Heart left ventricle (tissue), 13 donors: Measurements from ENCODE around the gene SND1.

Experiments
- CTCF ChIP-seq, 12 donors: fragments of 200-600 bp; sonication (generic) in 4 of 12; IDR thresholded peaks; one replicate each; pipeline versions ENCODE4 v1.5.0 to v1.8.0; 2018 to 2022; ENCODE audit warnings: antibody characterized with exemption in 12 of 12, mild to moderate bottlenecking in 5 of 12
- POLR2A ChIP-seq, 2 donors: fragments of 450-650 bp; IDR thresholded peaks; one replicate each; pipeline ENCODE4 v1.6.1; 2017; ENCODE audit warnings: antibody characterized with exemption in 2 of 2, mild to moderate bottlenecking in 2 of 2, moderate library complexity in 2 of 2
- donor health status: ischemic (EF 13 %, LVEDD 7.1; RV severe dilation, severe dysfunction).
- donor health status: DM: no; HTN: yes; CAD: no.
- donor health status: DM: no; HTN: no; CAD: no.
- donor health status: ischemic (EF 25% LVEDD 6.9; RV normal size, moderate dysfunction).
- donor health status: ischemic (EF 25% LVEDD 5.7; RV mildly dilated, moderate dysfunction).
- donor health status: ischemic (EF 35%, LVEDD 5.7; RV mildly dilated, moderate dysfunction).
- donor health status: nonischemic (EF 11% LVEDD 7.7; RV severe dilation, severe dysfunction).
- donor health status: DM: yes; HTN: yes; CAD: no.
- donor health status: PGD.
- donor health status: ischemic (EF 29% LVEDD 5.4; RV normal size, mild dysfunction).
- donor health status: nonischemic (EF 23%, LVEDD 6.1; RV moderate dilation, normal function).

GRCh38 chr7:127983804-127984332 lies 331.9 kb downstream of the SND1 start:
- no peak for TF ChIP-seq CTCF (IDR thresholded peaks at IDR 0.05)
- TF ChIP-seq POLR2A (IDR thresholded peaks at IDR 0.05) = no peak
